ENCODE results near the gene MAP3K13.

- TF ChIP-seq CTCF (IDR thresholded peaks at IDR 0.05 in 8 of 11, conservative IDR thresholded peaks at IDR 0.05 in 3 of 11), result no peak
- no peak for TF ChIP-seq POLR2A (IDR thresholded peaks at IDR 0.05)
Measured at GRCh38 chr3:185342459-185343174, 20.3 kb upstream of the MAP3K13 start.
